Keratinocyte (primary cell): ENCODE data around the gene SPAG16.

ENCODE experiments used
- CTCF ChIP-seq, 3 experiments: IDR thresholded peaks in 1 of 3; conservative IDR thresholded peaks in 1 of 3; optimal IDR thresholded peaks in 1 of 3; 2 replicates in 2 of 3; 3 replicates in 1 of 3; pipeline versions ENCODE3 to v1.5.1; 2011; ENCODE audit warnings: low read length in 3 of 3, mild to moderate bottlenecking in 3 of 3, moderate library complexity in 2 of 3, control low read depth in 1 of 3, inconsistent platforms in 1 of 3; ENCODE audit not compliant: insufficient read depth in 2 of 3; ENCODE audit errors: extremely low read depth in 1 of 3
- EZH2 ChIP-seq: IDR thresholded peaks from one replicate; pipeline ENCODE4 v1.6.1; 2012; ENCODE audit warnings: inconsistent platforms, mild to moderate bottlenecking, low read length, moderate library complexity

GRCh38 chr2:213664817-213665216 lies 380.6 kb downstream of the SPAG16 start:
- TF ChIP-seq CTCF (optimal IDR thresholded peaks at IDR 0.05 in 1 of 3, IDR thresholded peaks at IDR 0.05 in 1 of 3, conservative IDR thresholded peaks at IDR 0.05 in 1 of 3; ENCODE audit: extremely low read depth in 1 of 3, insufficient read depth in 2 of 3, low read length in 3 of 3), result no peak
- TF ChIP-seq EZH2, result no peak
